DND-41 (cell line): ENCODE measurements around the gene KLK3.

Source experiments
- ATAC-seq: fragments of 200-7000 bp; cut with Tn5 transposase; 3 replicates; pipeline ENCODE4 v1.9.1; 2021; ENCODE audit warnings: low read depth; ENCODE audit not compliant: insufficient read depth
- DNase-seq: peaks from one replicate; pipeline ENCODE4 v3.0.0-alpha.2; 2020
- H2AFZ ChIP-seq: 2 replicates; pipeline ENCODE4 v1.6.0; 2012; ENCODE audit warnings: low read depth, low read length
- H3K27ac ChIP-seq: 2 replicates; pipeline ENCODE4 v1.5.1; 2012; ENCODE audit warnings: low read length, inconsistent platforms
- H3K27me3 ChIP-seq: fragments of 200-600 bp; sonication (generic); 2 replicates; pipeline ENCODE4 v1.6.0; 2012; ENCODE audit warnings: low read length, mild to moderate bottlenecking, inconsistent platforms; ENCODE audit not compliant: insufficient read depth, poor library complexity
- H3K36me3 ChIP-seq: 2 replicates; pipeline ENCODE4 v1.5.1; 2012; ENCODE audit warnings: low read length, inconsistent platforms; ENCODE audit not compliant: insufficient read depth
- H3K4me1 ChIP-seq: 2 replicates; pipeline ENCODE4 v1.5.1; 2012; ENCODE audit warnings: mild to moderate bottlenecking, low read length; ENCODE audit not compliant: insufficient read depth
- H3K4me2 ChIP-seq: 2 replicates; pipeline ENCODE4 v1.6.0; 2012; ENCODE audit warnings: mild to moderate bottlenecking, moderate library complexity, low read length, inconsistent platforms; ENCODE audit not compliant: insufficient read depth
- H3K4me3 ChIP-seq, 2 experiments: fragments of 200-600 bp in 1 of 2; shearing (Covaris generic) in 1 of 2; 2 replicates each; pipeline ENCODE4 v1.5.1; 2012 to 2016; ENCODE audit warnings: inconsistent platforms in 2 of 2, low read length in 2 of 2, mild to moderate bottlenecking in 2 of 2, low read depth in 1 of 2, moderate library complexity in 1 of 2
- H3K79me2 ChIP-seq: 2 replicates; pipeline ENCODE4 v1.6.0; 2012; ENCODE audit warnings: low read length, inconsistent platforms; ENCODE audit not compliant: insufficient read depth
- H3K9ac ChIP-seq: 2 replicates; pipeline ENCODE4 v1.6.0; 2012; ENCODE audit warnings: low read depth, mild to moderate bottlenecking, inconsistent platforms, low read length, moderate library complexity
- H3K9me3 ChIP-seq: 2 replicates; pipeline ENCODE4 v1.5.1; 2012; ENCODE audit warnings: low read length, moderate library complexity, mild to moderate bottlenecking, inconsistent platforms; ENCODE audit not compliant: insufficient read depth, severe bottlenecking
- H4K20me1 ChIP-seq: 2 replicates; pipeline ENCODE4 v1.6.0; 2012; ENCODE audit warnings: low read length; ENCODE audit not compliant: insufficient read depth
- EZH2 ChIP-seq: IDR thresholded peaks from 3 replicates; pipeline ENCODE4 v1.6.1; 2012; ENCODE audit warnings: borderline replicate concordance, low read depth, mild to moderate bottlenecking, moderate library complexity, low read length, inconsistent platforms; ENCODE audit not compliant: severe bottlenecking
- TF ChIP-seq, protein P1 (sequence below): IDR thresholded peaks from 2 replicates; pipeline ENCODE4 v1.5.1; 2012; ENCODE audit warnings: borderline replicate concordance, low read length, moderate library complexity, mild to moderate bottlenecking; ENCODE audit not compliant: poor library complexity, severe bottlenecking; ENCODE audit errors: extremely low read depth

The KLK3 gene

DNA sequence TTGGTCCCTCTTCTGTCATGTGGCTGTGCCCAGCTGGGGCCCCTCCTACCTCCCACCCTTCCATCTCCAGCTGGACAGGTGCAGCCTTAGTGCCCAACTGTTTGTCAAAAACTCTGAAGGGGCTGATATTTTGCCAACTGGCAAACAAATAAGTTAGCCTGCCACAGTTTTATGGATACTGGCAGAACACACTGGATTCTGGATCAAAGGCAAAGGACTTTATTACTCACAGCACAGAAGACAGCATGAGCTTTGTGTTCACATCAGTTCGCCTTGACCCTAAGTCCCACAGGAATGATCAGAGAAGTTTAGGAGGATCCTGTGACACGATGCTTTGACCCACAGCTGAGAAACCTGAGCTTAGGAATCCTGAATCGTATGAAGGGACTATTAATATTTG lies 34.9 kb downstream of the KLK3 start:
- Histone ChIP-seq H3K9me3 (peaks cover 1% of the 10 kb centered on the region), H3K9ac (no peak overlapping the region), H2AFZ (no peak overlapping the region), H3K27ac (no peak overlapping the region), H3K79me2 (no peaks in the 10 kb centered on the region), H3K27me3 (peaks cover 11% of the 10 kb centered on the region), H3K4me3 (no peak overlapping the region), H3K4me2 (no peak overlapping the region), H3K4me1 (no peaks in the 10 kb centered on the region), H4K20me1 (no peaks in the 10 kb centered on the region), H3K36me3 (no peaks in the 10 kb centered on the region)
- TF ChIP-seq, protein P1, sequence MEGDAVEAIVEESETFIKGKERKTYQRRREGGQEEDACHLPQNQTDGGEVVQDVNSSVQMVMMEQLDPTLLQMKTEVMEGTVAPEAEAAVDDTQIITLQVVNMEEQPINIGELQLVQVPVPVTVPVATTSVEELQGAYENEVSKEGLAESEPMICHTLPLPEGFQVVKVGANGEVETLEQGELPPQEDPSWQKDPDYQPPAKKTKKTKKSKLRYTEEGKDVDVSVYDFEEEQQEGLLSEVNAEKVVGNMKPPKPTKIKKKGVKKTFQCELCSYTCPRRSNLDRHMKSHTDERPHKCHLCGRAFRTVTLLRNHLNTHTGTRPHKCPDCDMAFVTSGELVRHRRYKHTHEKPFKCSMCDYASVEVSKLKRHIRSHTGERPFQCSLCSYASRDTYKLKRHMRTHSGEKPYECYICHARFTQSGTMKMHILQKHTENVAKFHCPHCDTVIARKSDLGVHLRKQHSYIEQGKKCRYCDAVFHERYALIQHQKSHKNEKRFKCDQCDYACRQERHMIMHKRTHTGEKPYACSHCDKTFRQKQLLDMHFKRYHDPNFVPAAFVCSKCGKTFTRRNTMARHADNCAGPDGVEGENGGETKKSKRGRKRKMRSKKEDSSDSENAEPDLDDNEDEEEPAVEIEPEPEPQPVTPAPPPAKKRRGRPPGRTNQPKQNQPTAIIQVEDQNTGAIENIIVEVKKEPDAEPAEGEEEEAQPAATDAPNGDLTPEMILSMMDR, result no peak
- ATAC-seq (no peak), DNase-seq (no peak)

DNA sequence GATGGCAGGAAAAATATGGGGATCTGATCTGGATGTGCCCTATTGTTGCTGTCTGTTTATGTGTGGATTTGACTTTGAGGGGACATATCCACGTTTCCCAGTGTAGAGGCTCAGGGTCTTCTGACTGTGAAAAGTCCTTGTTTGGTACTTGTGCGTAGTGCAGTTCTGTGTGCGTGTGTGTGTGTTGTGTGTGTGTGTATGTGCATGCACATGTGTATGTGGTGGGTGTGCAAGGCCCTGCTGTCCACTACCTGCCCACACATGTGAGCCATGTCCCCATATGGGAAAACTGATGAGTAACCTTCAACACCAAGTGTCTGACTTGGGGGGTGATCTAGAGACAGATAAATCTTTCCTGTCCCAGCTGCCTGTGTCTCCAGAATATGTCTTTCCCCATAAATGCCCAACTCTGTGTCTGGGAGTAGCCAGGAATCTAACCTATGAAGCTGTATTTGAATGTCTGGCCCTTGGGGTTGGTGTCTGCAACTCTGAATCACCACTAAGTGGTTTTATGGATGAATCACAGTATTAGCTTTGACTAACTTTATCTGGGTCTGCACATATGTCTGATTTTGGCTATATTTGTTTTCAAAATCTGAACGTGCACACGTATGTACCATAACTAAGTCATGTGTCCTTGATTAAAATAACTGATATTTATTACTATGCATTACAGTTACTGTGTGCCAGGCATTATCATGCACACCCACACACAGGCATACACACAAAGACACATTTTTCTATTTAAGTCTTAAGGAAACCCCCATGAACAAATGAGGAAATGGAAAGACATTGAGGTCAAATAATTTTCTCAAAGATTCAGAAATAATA lies 35.9 kb downstream of the KLK3 start:
- Histone ChIP-seq H3K36me3 (no peaks in the 10 kb centered on the region), H2AFZ (no peak overlapping the region), H3K79me2 (no peaks in the 10 kb centered on the region), H3K27ac (no peak overlapping the region), H3K27me3 (peaks cover 5% of the 10 kb centered on the region), H3K4me1 (no peaks in the 10 kb centered on the region), H3K9ac (no peak overlapping the region), H3K9me3 (peaks cover 8% of the 10 kb centered on the region), H4K20me1 (no peaks in the 10 kb centered on the region), H3K4me2 (no peak overlapping the region), H3K4me3 (no peak overlapping the region)
- ATAC-seq, result no peak
- no peak for DNase-seq
- TF ChIP-seq, protein P1, result no peak
- TF ChIP-seq EZH2, result no peak

- peaks cover 8% of the 10 kb centered on the region for H3K9me3 ChIP-seq
- no peak for TF ChIP-seq EZH2
- TF ChIP-seq, protein P1, result no peak
- peaks cover 5% of the 10 kb centered on the region for H3K27me3 ChIP-seq
- no peaks in the 10 kb centered on the region for H3K36me3 ChIP-seq
- H3K27ac ChIP-seq, result no peak overlapping the region
- DNase-seq, result no peak
- ATAC-seq, result no peak
- H3K4me2 ChIP-seq, result no peak overlapping the region
- no peak overlapping the region for H2AFZ ChIP-seq
- H3K4me1 ChIP-seq, result no peaks in the 10 kb centered on the region
- no peak overlapping the region for H3K9ac ChIP-seq
- no peak overlapping the region for H3K4me3 ChIP-seq
- no peaks in the 10 kb centered on the region for H3K79me2 ChIP-seq
- no peaks in the 10 kb centered on the region for H4K20me1 ChIP-seq
These were observed 36.5 kb downstream of the KLK3 start for GRCh38 chr19:50891253-50891625.
